CD4-positive, alpha-beta T cell treated with Interleukin-21 for 1 hour (primary cell): Measurements from ENCODE around the gene C11orf68.

Experiments
- DNase-seq: peaks from one replicate; pipeline ENCODE4 v3.0.0-alpha.2; 2020

C11orf68 gene

GRCh38 chr11:65911682-65912568, 6.9 kb downstream of the C11orf68 start:
- no peak for DNase-seq

DNA sequence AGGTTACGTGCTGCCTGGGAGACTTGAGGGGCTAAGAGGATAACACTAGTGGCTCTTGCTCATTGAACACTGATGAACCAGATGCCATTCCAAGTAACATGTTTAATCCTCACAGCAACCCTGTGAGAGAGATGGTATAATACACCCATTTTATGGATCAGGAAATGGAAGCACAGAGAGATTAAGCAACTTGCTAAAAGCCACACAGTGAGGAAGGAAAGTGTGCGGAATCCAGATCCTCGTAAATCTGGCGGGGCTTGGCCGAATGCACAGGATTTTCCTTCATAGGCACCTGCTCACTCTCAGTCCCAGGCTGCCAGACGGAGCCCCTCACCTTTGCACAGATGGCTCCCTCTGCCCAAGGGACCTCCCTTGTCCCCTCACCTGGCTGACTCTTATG, 11.0 kb downstream of the C11orf68 start:
- no peak for DNase-seq

DNA sequence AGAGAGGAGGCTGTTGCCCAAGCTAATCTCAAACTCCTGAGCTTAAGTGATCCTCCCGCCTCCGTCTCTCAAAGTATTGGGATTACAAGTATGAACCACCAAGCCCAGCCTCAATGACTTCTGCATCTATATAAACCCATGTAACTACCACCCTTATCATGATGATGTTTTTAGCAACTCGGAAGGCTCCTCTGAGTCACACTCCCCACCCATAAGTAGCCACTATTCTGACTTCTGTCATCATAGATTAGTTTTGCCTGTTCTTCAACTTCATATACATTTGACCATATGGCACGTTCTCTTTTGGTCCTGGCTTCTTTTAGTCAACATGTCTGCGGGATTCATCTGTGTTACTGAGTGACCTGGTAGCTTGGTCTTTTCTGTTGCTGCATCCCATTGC, 12.3 kb downstream of the C11orf68 start:
- no peak for DNase-seq

GRCh38 chr11:65903715-65904114, 15.1 kb downstream of the C11orf68 start:
- no peak for DNase-seq

- DNase-seq = no peak
These were observed 15.8 kb downstream of the C11orf68 start for GRCh38 chr11:65903068-65903481.

DNA sequence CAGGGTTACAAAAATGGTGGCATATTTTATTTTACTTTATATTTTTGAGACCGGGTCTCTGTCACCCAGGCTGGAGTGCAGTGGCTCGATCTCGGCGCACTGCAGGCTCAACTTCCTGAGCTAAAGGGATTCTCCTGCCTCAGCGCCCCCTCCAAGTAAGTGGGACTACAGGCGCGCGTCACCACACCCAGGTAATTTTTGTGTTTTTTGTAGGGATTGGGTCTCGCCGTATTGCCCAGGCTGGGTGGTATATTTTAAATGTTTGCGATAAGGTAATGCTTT, 18.0 kb downstream of the C11orf68 start:
- no peak for DNase-seq

DNA sequence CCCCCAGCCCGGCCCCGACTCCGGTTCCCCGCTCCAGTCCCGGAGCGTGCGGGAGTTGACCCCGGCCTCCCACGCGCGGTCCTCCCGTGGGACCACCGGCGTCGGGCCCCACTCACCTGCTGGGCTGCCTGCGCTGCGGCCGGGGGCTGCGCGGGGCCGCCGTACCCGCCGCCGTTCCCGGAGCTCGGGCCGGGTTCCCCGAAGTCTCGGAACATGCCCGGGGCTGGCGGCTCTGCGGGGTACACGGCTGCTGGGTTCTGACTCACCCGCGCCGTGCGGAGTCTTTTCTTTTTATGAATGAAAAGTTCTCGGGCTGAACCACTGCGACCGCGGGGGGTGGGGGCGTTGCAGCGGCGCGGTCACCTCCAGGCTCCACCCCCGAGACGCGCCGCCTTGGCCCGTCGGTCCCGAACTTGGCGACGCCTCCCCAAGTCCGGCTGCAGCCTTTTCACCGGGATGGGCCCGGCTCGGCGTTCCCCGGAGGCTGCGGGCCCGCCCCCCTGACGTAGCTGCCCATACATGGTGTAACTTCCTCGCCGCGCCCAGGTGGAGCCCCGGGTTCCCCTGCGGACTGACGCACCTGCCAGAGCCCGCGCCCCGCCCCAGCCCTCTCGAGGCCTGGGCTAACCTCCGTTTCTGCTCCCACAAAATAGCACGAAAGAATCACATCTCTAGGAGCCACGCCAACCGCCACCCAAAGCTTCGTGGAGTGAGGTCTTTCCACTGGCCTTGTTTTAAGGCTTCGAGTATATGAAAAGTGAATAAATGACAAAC, 18.6 kb downstream of the C11orf68 start, which contains the start of gene FOSL1:
TSS of gene FOSL1 (minus strand) at position 264 of the 774 bp plus-strand sequence. CDS start at position 215, 49 bp downstream.
- DNase-seq = peak; percentile 97

GRCh38 chr11:65899356-65900124, 19.3 kb downstream of the C11orf68 start:
- DNase-seq = peak; percentile 55

GRCh38 chr11:65898656-65899355, 20.1 kb downstream of the C11orf68 start:
- no peak for DNase-seq

DNA sequence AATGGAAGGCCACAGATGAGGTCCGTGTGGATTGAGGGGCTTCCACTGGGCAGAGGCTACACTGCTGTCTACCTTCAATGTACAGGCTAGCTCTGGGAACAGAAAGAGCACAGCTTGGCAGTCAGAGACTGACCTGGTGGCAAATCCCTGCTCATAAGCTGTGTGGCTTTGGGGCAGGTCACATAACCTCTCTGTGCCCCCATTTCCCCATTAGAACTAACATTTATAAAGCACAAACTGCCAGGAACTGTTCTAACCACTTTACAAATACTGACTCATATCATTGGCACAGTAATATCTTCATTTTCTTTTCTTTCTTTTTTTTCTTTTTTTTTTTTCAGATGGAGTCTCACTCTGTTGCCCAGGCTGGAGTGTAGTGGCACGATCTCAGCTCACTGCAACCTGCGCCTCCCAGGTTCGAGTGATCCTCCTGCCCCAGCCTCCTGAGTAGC, 21.8 kb downstream of the C11orf68 start:
- DNase-seq = no peak

- no peak for DNase-seq
These were observed 22.5 kb downstream of the C11orf68 start for GRCh38 chr11:65896034-65896999.

- DNase-seq = no peak
These were observed 23.3 kb downstream of the C11orf68 start for GRCh38 chr11:65895482-65895981.

- peak; percentile 59 for DNase-seq
These were observed 24.7 kb downstream of the C11orf68 start for GRCh38 chr11:65894034-65894591.

GRCh38 chr11:65892661-65893317, 26.1 kb downstream of the C11orf68 start:
- DNase-seq = no peak

DNA sequence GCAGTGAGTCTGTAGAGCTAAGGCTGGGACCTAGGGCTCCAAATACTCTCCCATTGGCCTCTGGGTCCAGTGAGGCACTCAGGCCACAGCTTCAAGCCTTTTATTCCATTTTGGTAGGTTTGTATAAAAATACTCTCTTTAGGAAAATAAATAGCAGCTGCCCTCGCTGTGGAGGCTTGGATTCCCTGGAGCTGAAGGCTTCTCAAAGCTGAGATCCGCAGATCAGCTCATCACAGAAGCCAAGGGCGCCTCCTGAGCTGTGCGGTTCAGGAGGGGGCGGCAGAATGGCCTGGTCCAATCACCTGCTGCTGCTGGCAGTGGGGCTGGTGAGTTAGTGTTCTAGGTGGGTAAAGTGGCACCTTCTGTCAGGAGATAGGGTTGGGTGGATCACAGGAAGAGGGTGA, 26.7 kb downstream of the C11orf68 start:
- peak; percentile 49 for DNase-seq

DNA sequence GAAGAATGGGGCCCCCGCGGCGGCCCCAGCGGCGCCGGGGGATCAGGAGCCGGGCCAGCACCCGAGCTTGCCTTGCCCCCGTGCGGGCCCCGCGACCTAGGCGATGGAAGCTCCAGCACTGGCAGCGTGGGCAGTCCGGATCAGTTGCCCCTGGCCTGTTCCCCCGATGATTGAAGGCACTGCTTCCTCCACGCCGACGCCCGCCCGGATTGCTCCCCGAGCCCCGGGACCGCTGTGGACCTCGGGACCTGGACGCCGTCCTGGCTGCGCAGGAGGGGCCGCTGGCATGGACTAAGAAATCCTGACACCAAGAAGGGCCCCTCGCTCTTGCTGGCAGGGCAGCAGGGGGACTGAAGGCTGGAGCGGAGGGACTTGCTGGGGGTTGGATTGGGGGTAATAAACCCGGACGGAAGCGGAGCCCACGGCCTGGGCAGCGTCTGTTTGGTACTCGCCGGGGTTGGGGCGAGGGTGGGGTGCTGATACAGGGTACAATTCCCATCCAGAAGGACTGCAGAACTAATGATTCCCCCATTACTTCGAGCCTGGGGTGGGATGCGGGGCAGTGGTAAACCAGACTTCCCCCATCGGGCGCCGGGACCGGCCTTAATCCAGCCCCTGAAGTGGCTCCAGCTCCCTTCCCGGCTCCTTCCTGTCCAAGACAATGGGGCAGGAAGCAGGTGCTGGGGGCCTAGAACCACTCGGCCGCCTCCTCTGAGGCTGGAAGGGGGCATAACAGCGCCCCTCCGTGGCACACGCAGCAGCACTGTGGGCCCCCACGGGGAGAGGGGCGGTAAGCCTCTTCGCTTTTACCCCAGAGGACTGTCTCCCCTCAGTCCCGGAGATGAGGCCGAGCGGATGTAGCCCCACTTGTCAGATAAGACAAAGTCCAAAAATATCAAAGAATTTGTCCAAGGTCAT, 27.4 kb downstream of the C11orf68 start:
- peak; percentile 43 for DNase-seq

GRCh38 chr11:65890324-65891218, 28.3 kb downstream of the C11orf68 start, which contains the start of gene CCDC85B:
Gene CCDC85B, plus strand, starts transcription at chr11:65890673. Its CDS starts 111 bp downstream, at chr11:65890784.
- DNase-seq = peak; percentile 98
